Small intestine (tissue), 7 donors: Measurements from ENCODE around the gene SYF2. TPM values are rescaled to one million over a fixed set of nuclear protein-coding genes. Genes with fewer than 3 reads are reported as not detected.

Experiments
- DNase-seq, 2 donors: peaks; one replicate each; pipeline versions ENCODE4 v3.0.0 to v3.0.0-alpha.2; 2013
- FAIRE-seq: peaks from 2 replicates; lab custom pipeline; 2012; peaks lifted over from hg19 to GRCh38; lab: Jason Lieb, UNC
- H3K27ac ChIP-seq, 3 donors: one replicate each; pipeline ENCODE4 v1.5.1; 2013; ENCODE audit warnings: low read length in 2 of 3, mild to moderate bottlenecking in 2 of 3, control low read depth in 1 of 3, inconsistent platforms in 1 of 3, low read depth in 1 of 3, moderate library complexity in 1 of 3
- H3K27me3 ChIP-seq, 3 donors: one replicate each; pipeline ENCODE4 v1.6.1; 2013; ENCODE audit warnings: low read length in 3 of 3, inconsistent platforms in 1 of 3; ENCODE audit not compliant: control insufficient read depth in 3 of 3, insufficient read depth in 3 of 3
- H3K36me3 ChIP-seq, 3 donors: one replicate each; pipeline ENCODE4 v1.6.1; 2013; ENCODE audit warnings: low read length in 3 of 3, inconsistent platforms in 1 of 3, low read depth in 1 of 3, mild to moderate bottlenecking in 1 of 3, moderate library complexity in 1 of 3; ENCODE audit not compliant: control insufficient read depth in 3 of 3, insufficient read depth in 2 of 3
- H3K4me1 ChIP-seq, 3 donors: one replicate each; pipeline ENCODE4 v1.6.1; 2013; ENCODE audit warnings: low read length in 2 of 3, inconsistent platforms in 1 of 3, low read depth in 1 of 3, mild to moderate bottlenecking in 1 of 3, moderate library complexity in 1 of 3; ENCODE audit not compliant: control insufficient read depth in 3 of 3, insufficient read depth in 2 of 3
- H3K4me3 ChIP-seq, 3 donors: one replicate each; pipeline ENCODE4 v1.5.1; 2013; ENCODE audit warnings: low read length in 3 of 3, control low read depth in 1 of 3, inconsistent platforms in 1 of 3, low read depth in 1 of 3, mild to moderate bottlenecking in 1 of 3, moderate library complexity in 1 of 3
- H3K9me3 ChIP-seq, 2 donors: one replicate each; pipeline ENCODE4 v1.6.1; 2013; ENCODE audit warnings: low read depth in 1 of 2, low read length in 1 of 2; ENCODE audit not compliant: control insufficient read depth in 2 of 2, insufficient read depth in 1 of 2
- WGBS, 3 donors: extraction: QIAGEN DNeasy Blood & Tissue Kit; methylation state at CpG; one replicate each; pipeline ENCODE4 v1.1.7; 2013; 5-methylcytosine and 5-hydroxymethylcytosine counted together
- polyA plus RNA-seq, 4 donors: library from polyadenylated mRNA; stranded (reverse) in 3 of 4; unstranded in 1 of 4; fragments of 200-250 nt in 3 of 4; fragments of 120-200 nt in 1 of 4; gene quantifications; one replicate each; pipeline versions ENCODE4 v1.2.1 to v1.2.3, GENCODE V29; 2013
- donor health status: healthy with polysubstance abuse.
- donor health status: control.
- donor health status: control.
- donor health status: Bipolar disorder and iron deficiency.
- donor health status: healthy.

Gene SYF2
- polyA plus RNA-seq, 4 donors, result 68.6 to 136 (median 93.1) TPM

DNA sequence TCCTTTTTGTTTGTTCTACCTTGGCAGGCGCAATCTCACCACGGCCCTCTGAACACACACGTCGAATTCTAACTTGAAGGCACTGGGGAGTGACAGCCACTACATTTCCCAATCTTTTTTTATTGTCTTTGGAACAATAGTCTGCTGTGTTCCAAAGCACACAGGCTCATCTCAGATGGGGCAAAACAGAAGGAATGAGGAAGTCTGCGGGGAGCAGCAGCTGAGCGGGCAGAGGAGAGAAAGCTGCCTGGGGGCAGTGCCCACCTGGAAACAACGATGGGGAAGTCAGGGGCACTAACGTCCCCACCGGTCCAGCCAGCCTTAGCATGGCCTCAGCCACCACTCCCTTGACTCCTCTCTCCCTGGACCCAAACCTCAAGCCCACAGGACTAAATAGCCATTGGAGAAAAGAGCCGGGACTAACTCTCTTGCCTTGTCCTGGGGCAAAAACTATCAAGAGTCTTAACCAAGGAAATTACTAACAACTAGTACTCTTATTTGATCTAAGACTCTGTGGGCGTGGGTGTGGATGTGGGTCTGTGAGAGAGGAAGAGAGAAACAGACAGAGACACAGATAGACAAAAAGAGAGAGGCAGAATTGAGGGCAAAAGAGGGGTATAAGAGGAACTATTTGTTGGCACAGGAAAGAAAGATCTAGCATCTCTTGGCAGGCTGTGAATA is 34.2 kb downstream of the SYF2 start:
- WGBS, 3 donors, result 14 to 37% (median 27%) methylated on average over 11 of the region's 11 CpGs
- Histone ChIP-seq H3K4me3 (no peak overlapping the region), H3K4me1 (peaks cover 2 to 25% (median 5%) of the 10 kb centered on the region in 3 donors), H3K9me3 (no peaks in the 10 kb centered on the region), H3K27me3 (no peaks in the 10 kb centered on the region), H3K36me3 (no peaks in the 10 kb centered on the region), H3K27ac (peak overlapping the region in 2 of 3 donors; percentile 52 to 77)
- DNase-seq, result peak; percentile 59 to 73
- no peak for FAIRE-seq

DNA sequence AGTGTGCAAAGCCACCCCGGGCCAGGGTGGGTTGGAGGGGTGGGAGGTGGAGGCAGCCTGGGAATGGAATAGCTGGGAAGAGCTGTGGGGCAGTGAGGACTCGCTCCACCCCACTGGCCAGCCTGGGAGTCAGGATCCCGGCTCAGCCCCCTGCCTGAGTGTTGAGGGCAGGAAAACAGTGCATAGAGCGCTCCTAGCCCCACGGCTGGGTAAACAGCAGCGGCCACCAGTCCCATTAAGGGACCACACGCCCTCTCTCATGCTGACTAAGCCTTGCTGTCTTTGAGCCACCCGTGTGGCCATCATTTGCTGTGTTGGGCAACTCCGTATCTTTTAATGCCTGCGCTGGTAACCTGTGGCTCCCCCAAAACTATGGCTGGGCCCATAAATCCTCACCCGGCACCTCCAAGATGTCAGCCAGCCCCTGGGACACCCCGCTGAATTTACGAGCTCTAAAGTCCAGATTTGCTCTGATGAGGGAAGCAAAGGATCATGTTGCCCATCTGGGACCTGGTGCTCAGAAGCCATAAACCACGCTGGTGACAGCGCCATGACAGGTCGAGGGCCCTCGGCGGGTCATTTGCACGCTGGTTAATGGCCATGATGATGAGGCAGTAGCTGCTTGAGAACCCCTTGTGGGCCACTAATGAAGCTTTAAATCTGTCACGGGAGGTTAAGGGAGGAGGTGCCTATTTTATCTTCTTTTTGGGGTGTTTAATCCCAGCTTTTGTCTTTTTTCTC is 34.9 kb downstream of the SYF2 start:
- DNase-seq (peak; percentile 17 to 73), FAIRE-seq (no peak)
- 51 to 68% (median 67%) methylated on average over 20 of the region's 20 CpGs for WGBS, 3 donors
- Histone ChIP-seq H3K36me3 (no peaks in the 10 kb centered on the region), H3K9me3 (no peaks in the 10 kb centered on the region), H3K27me3 (no peaks in the 10 kb centered on the region), H3K27ac (peak overlapping the region in 2 of 3 donors; percentile 52 to 76), H3K4me1 (peaks cover 2 to 30% (median 5%) of the 10 kb centered on the region in 3 donors), H3K4me3 (no peak overlapping the region)

DNA sequence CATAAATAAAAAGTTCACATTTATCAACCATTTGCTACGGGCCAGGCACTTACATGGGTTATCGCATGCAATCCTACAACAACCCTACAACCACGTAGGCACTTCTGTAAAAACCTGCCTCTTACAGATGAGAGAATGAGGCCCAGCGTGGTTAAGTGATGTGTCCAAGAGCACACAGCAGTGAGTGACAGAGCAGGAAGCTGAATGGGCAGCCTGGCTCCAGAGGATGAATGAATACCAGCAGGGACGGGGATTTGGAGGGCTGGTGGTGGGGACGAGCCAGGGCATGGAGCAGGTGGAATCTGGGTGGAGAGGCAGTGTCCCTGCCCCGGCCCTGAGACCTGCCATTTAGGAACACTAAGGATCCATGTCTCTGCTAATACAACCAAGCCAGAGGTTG is 35.5 kb downstream of the SYF2 start:
- Histone ChIP-seq H3K27me3 (no peaks in the 10 kb centered on the region), H3K4me1 (peaks cover 2 to 30% (median 5%) of the 10 kb centered on the region in 3 donors), H3K27ac (no peak overlapping the region), H3K9me3 (no peaks in the 10 kb centered on the region), H3K36me3 (no peaks in the 10 kb centered on the region), H3K4me3 (no peak overlapping the region)
- DNase-seq, result no peak
- WGBS, 3 donors, result 82 to 87% (median 85%) methylated on average over 7 of the region's 7 CpGs
- no peak for FAIRE-seq

- Histone ChIP-seq H3K4me3 (no peak overlapping the region), H3K27me3 (no peaks in the 10 kb centered on the region), H3K9me3 (no peaks in the 10 kb centered on the region), H3K4me1 (peaks cover 2 to 30% (median 5%) of the 10 kb centered on the region in 3 donors), H3K36me3 (no peaks in the 10 kb centered on the region), H3K27ac (peak overlapping the region in 1 of 3 donors; percentile 11)
- DNase-seq, result peak in 1 of 2 donors; percentile 10
- FAIRE-seq, result no peak
- WGBS, 3 donors, result 23 to 64% (median 39%) methylated on average over 6 of the region's 6 CpGs
Measured at GRCh38 chr1:25195835-25196234, 36.5 kb downstream of the SYF2 start.

DNA sequence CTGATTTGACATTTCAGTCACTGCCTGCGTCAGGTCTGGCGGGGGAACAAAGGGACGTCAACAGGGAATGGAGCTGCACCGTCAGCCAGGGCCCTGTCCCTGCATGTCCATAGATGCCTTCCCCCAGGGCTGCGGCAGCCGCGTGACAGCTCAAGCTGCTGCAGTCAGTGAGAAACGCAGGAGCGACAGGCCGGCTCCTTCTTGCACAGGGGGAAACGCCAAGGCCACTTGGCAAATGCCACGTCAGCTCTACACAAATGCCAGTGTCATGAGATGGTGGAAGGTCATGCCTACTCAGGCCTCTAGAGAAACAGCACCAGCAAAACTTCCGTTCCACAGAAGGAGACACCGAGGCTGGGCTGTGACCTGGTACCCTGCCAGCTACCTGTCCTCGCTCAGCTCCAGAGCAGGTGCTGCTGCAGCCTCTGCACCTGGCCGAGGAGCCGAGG is 37.7 kb downstream of the SYF2 start:
- H3K4me1 ChIP-seq, result peaks cover 2 to 30% (median 5%) of the 10 kb centered on the region in 3 donors
- H3K27me3 ChIP-seq, result no peaks in the 10 kb centered on the region
- H3K4me3 ChIP-seq, result no peak overlapping the region
- DNase-seq (peak in 1 of 2 donors; percentile 49), FAIRE-seq (no peak)
- 10 to 62% (median 34%) methylated on average over 17 of the region's 17 CpGs for WGBS, 3 donors
- peak overlapping the region in 1 of 3 donors; percentile 29 for H3K27ac ChIP-seq
- H3K9me3 ChIP-seq, result no peaks in the 10 kb centered on the region
- no peaks in the 10 kb centered on the region for H3K36me3 ChIP-seq

- Histone ChIP-seq H3K36me3 (no peaks in the 10 kb centered on the region), H3K27ac (peak overlapping the region in 1 of 3 donors; percentile 5), H3K9me3 (no peaks in the 10 kb centered on the region), H3K4me3 (no peak overlapping the region), H3K4me1 (peaks cover 2 to 25% (median 5%) of the 10 kb centered on the region in 3 donors), H3K27me3 (no peaks in the 10 kb centered on the region)
- DNase-seq (no peak), FAIRE-seq (no peak)
- WGBS, 3 donors, result 62 to 74% (median 67%) methylated on average over 8 of the region's 8 CpGs
Measured at GRCh38 chr1:25194054-25194453, 38.2 kb downstream of the SYF2 start.

GRCh38 chr1:25193229-25193628 is 39.1 kb downstream of the SYF2 start:
- H3K9me3 ChIP-seq, result no peaks in the 10 kb centered on the region
- no peaks in the 10 kb centered on the region for H3K36me3 ChIP-seq
- FAIRE-seq (no peak), DNase-seq (peak; percentile 57 to 84)
- peak overlapping the region in 1 of 3 donors; percentile 48 for H3K27ac ChIP-seq
- 18 to 45% (median 27%) methylated on average over 4 to 9 of the region's 9 CpGs for WGBS, 3 donors
- H3K4me3 ChIP-seq, result peak overlapping the region in 1 of 3 donors; percentile 27
- peaks cover 2 to 17% (median 3%) of the 10 kb centered on the region in 3 donors for H3K4me1 ChIP-seq
- no peaks in the 10 kb centered on the region for H3K27me3 ChIP-seq

GRCh38 chr1:25192154-25192553 is 40.1 kb downstream of the SYF2 start:
- Histone ChIP-seq H3K36me3 (no peaks in the 10 kb centered on the region), H3K4me3 (no peak overlapping the region), H3K9me3 (no peaks in the 10 kb centered on the region), H3K27me3 (no peaks in the 10 kb centered on the region), H3K4me1 (peaks cover 0 to 6% (median 2%) of the 10 kb centered on the region in 3 donors), H3K27ac (no peak overlapping the region)
- DNase-seq (no peak), FAIRE-seq (no peak)
- 90 to 94% (median 92%) methylated on average over 5 of the region's 5 CpGs for WGBS, 3 donors
